ENCODE results near the gene C11orf91. TPM values are rescaled to one million over a fixed set of nuclear protein-coding genes. Genes with fewer than 3 reads are reported as not detected.

C11orf91 gene
- 1.3 TPM for total RNA-seq (2021; ENCODE audit: unreplicated experiment)
- not detected for polyA plus RNA-seq (2012; ENCODE audit: insufficient read length)
- percentile 30 among the genes with signal in this experiment for Bru-seq, nascent RNA
- percentile 50 among the genes with signal in this experiment for BruChase-seq, experiment 1, labeled RNA remaining after a 2-hour chase
- percentile 46 among the genes with signal in this experiment for BruChase-seq, experiment 2, labeled RNA remaining after a 6-hour chase
- long read RNA-seq = 0 reads

DNA sequence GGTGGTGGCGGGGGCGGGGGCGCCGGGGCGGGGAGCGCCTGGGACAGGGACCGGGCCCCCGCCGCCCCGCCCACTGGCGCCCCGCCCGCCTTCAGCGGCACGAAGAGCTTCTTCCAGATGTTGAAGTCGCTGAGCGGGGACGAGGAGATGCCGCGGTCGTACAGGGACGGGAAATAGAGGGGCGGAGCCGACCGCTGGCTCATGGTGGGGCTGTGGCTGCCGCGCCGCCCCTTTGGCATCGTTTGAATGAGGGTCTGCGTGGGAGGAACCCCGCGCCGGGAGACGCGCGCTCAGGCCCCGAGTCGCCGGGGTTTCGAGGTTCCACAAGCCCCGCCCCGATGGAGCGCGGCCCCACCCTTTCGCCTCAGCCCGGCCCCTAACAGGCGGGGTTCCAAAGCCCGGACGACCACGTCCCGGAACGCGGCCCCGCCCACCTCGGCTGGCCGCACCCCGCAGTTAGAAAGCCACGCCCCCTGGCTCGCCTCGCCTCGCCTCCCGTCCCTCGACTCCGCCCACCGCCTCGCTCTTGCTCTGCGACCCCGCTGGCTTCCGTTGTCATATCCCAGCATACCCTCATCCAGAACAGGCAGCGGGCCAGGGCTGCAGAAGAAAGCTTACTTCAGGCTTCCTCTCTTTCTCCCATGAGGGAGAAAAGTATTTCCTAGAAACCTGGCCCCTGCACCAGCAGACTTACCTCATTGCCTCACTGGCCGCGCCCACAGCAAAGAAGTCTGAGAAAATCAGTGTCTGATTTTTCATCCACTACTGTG, at the start of gene C11orf91:
Gene C11orf91 (minus strand): TSS at position 325 of the 770 bp plus-strand sequence. CDS start 86 bp downstream, at position 239.
- H3K36me3 ChIP-seq (ENCODE audit: control insufficient read depth, insufficient read depth, low read length) = no peaks in the 10 kb centered on the region
- H3K4me1 ChIP-seq (ENCODE audit: control insufficient read depth, insufficient read depth, low read length) = peaks cover 91% of the 10 kb centered on the region
- in situ Hi-C loops (cut with HindIII; ENCODE audit: low pct_unique_long_range_greater_than_20kb, low sequenced_read_pairs) (no loop called here), intact Hi-C loops (cut with micrococcal nuclease; ENCODE audit: unreplicated experiment) (no loop called here)
- 0 out of 4 replicates have a peak, but pooled peaks of 1 of the 2 experiments have one; percentile 22 for TF ChIP-seq REST (IDR thresholded peaks at IDR 0.05; ENCODE audit: insufficient read depth in 1 of 2, low read depth in 2 of 2, low read length in 1 of 2)
- peak; percentile 67; the same call in 1 of the 2 replicates for TF ChIP-seq SIN3A (IDR thresholded peaks at IDR 0.05; ENCODE audit: borderline replicate concordance, insufficient read depth, low read depth, low read length)
- TF ChIP-seq CTCF (IDR thresholded peaks at IDR 0.05) = no peak
- peak; percentile 85 for TF ChIP-seq POLR2AphosphoS5 (IDR thresholded peaks at IDR 0.05; ENCODE audit: low read depth, low read length)
- ChIA-PET CTCF (interaction anchor here (1.1 to 2.1 kb wide), 3 partner anchors 8 to 339 kb away, joined by 3 to 6 read pairs (median 4); no protein-coding TSS in a partner anchor), POLR2A (interaction anchor here (0.9 to 2.7 kb wide), 4 partner anchors 9 to 35 kb away, joined by 3 to 12 read pairs (median 4); partner anchors contain the start of gene CD59)
- no peaks in the 10 kb centered on the region for H3K9me3 ChIP-seq (ENCODE audit: control insufficient read depth, insufficient read depth, low read depth, low read length)
- DNase-seq (ENCODE audit: low read depth, low spot score) (peak; percentile 77), ATAC-seq (peak; percentile 76)
- H3K27me3 ChIP-seq (ENCODE audit: control insufficient read depth, insufficient read depth, low read length) = no peaks in the 10 kb centered on the region
- peak within 1 kb of the TSS; percentile 48 to 53 for H3K4me3 ChIP-seq (ENCODE audit: low read depth in 2 of 2, low read length in 2 of 2)
- peak within 1 kb of the TSS; percentile 94 for H3K27ac ChIP-seq (ENCODE audit: low read length)
- no TSS peak for BruUV-seq (replicated peaks)

DNA sequence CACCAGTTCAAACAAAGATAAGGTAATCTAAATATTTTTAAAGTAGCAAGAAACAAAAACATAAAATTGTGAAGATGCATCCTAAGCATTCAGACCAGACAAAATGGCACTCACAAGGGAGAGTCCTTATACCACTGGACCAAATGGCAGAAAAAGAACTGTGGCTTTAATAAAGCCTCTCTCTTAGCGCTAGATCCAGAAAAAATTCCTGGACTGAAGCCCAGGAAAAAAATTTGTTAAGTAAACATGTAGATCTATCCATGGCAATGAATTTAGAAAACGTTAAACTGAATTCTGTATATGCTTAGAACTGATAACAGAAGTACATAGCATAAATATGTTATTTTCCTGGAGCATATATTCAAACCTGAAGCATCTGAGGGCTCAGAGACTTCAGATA, 47.4 kb upstream of the C11orf91 start:
- POLR2A ChIA-PET = no interaction called here
- TF ChIP-seq REST (IDR thresholded peaks at IDR 0.05; ENCODE audit: insufficient read depth in 1 of 2, low read depth in 2 of 2, low read length in 1 of 2) = no peak
- no peak for TF ChIP-seq TCF7L2 (IDR thresholded peaks at IDR 0.05; ENCODE audit: low read depth, low read length)
- no peak for TF ChIP-seq CTCF (IDR thresholded peaks at IDR 0.05)
- TF ChIP-seq SIN3A (IDR thresholded peaks at IDR 0.05; ENCODE audit: borderline replicate concordance, insufficient read depth, low read depth, low read length) = no peak
- no peak for TF ChIP-seq POLR2AphosphoS5 (IDR thresholded peaks at IDR 0.05; ENCODE audit: low read depth, low read length)
- DNase-seq (ENCODE audit: low read depth, low spot score) (no peak), ATAC-seq (no peak)
- Histone ChIP-seq H3K27ac (ENCODE audit: low read length) (no peak overlapping the region), H3K27me3 (ENCODE audit: control insufficient read depth, insufficient read depth, low read length) (no peaks in the 10 kb centered on the region), H3K4me1 (ENCODE audit: control insufficient read depth, insufficient read depth, low read length) (peaks cover 6% of the 10 kb centered on the region), H3K4me3 (ENCODE audit: low read depth in 2 of 2, low read length in 2 of 2) (no peak overlapping the region), H3K9me3 (ENCODE audit: control insufficient read depth, insufficient read depth, low read depth, low read length) (no peaks in the 10 kb centered on the region), H3K36me3 (ENCODE audit: control insufficient read depth, insufficient read depth, low read length) (no peaks in the 10 kb centered on the region)
- BruUV-seq (replicated peaks) = no TSS peak
- in situ Hi-C loops (cut with HindIII; ENCODE audit: low pct_unique_long_range_greater_than_20kb, low sequenced_read_pairs) (no loop called here), intact Hi-C loops (cut with micrococcal nuclease; ENCODE audit: unreplicated experiment) (no loop called here)
- CTCF ChIA-PET = interaction anchor here (0.6 kb wide), 1 partner anchor 41 kb away, joined by 5 read pairs; no protein-coding TSS in a partner anchor
